Panc1 (cell line): Measurements from ENCODE around the gene SLC2A6. TPM values are rescaled to one million over a fixed set of nuclear protein-coding genes. Genes with fewer than 3 reads are reported as not detected.

Experiments
- ATAC-seq: fragments of 200-7000 bp; cut with Tn5 transposase; 2 replicates; pipeline ENCODE4 v1.9.1; 2020; ENCODE audit warnings: mild to moderate bottlenecking, moderate library complexity
- BruUV-seq: library from RNA; stranded (reverse); fragments of 400-500 nt; replicated peaks from 2 replicates; lab custom pipeline; 2021; lab: Mats Ljungman, UMichigan
- CTCF ChIA-PET: fragments of 300-600 bp; sonication (Branson Sonifier 250); formaldehyde crosslinking; loops from one replicate; lab custom pipeline; 2022; ENCODE audit warnings: antibody characterized with exemption; lab: Charles Lee
- POLR2A ChIA-PET: fragments of 300-600 bp; sonication (Branson Sonifier 250); formaldehyde crosslinking; loops from one replicate; lab custom pipeline; 2022; ENCODE audit warnings: antibody characterized with exemption; lab: Charles Lee
- DNase-seq: peaks from one replicate; pipeline ENCODE4 v3.0.0-alpha.2; 2010; ENCODE audit warnings: low read depth, low spot score
- H3K27ac ChIP-seq: 2 replicates; pipeline ENCODE4 v1.5.1; 2011; ENCODE audit warnings: mild to moderate bottlenecking, low read length, inconsistent platforms
- H3K27me3 ChIP-seq: fragments of 200-500 bp; sonication (Bioruptor generic); 2 replicates; pipeline ENCODE4 v1.6.0; 2014; ENCODE audit warnings: low read length, inconsistent platforms; ENCODE audit not compliant: control insufficient read depth, insufficient read depth
- H3K36me3 ChIP-seq: fragments of 200-500 bp; sonication (Bioruptor generic); 2 replicates; pipeline ENCODE4 v1.5.1; 2014; ENCODE audit warnings: inconsistent platforms, mild to moderate bottlenecking, low read length, moderate library complexity; ENCODE audit not compliant: control insufficient read depth, insufficient read depth
- H3K4me1 ChIP-seq: 2 replicates; pipeline ENCODE4 v1.5.1; 2011; ENCODE audit warnings: inconsistent platforms, mild to moderate bottlenecking, low read length, moderate library complexity; ENCODE audit not compliant: control insufficient read depth, insufficient read depth
- H3K4me3 ChIP-seq, 2 experiments: 2 replicates each; pipeline ENCODE4 v1.5.1; 2011 to 2012; ENCODE audit warnings: low read depth in 2 of 2, low read length in 2 of 2, mild to moderate bottlenecking in 2 of 2, inconsistent platforms in 1 of 2, moderate library complexity in 1 of 2
- H3K9me3 ChIP-seq: fragments of 200-500 bp; sonication (Bioruptor generic); 2 replicates; pipeline ENCODE4 v1.5.1; 2014; ENCODE audit warnings: low read depth, mild to moderate bottlenecking, inconsistent platforms, low read length, moderate library complexity; ENCODE audit not compliant: control insufficient read depth, insufficient read depth
- CTCF ChIP-seq: fragments of 450-650 bp; IDR thresholded peaks from 2 replicates; pipeline ENCODE4 v1.5.1; 2017; ENCODE audit warnings: mild to moderate bottlenecking
- POLR2AphosphoS5 ChIP-seq: IDR thresholded peaks from 2 replicates; pipeline ENCODE4 v1.6.1; 2012; ENCODE audit warnings: mild to moderate bottlenecking, low read depth, low read length, moderate library complexity
- REST ChIP-seq, 2 experiments: IDR thresholded peaks; 2 replicates each; pipeline ENCODE4 v1.6.1; 2011 to 2012; ENCODE audit warnings: low read depth in 2 of 2, control low read depth in 1 of 2, low read length in 1 of 2, mild to moderate bottlenecking in 1 of 2, moderate library complexity in 1 of 2; ENCODE audit not compliant: insufficient read depth in 1 of 2
- SIN3A ChIP-seq: IDR thresholded peaks from 2 replicates; pipeline ENCODE4 v1.6.1; 2012; ENCODE audit warnings: low read depth, mild to moderate bottlenecking, low read length, moderate library complexity, borderline replicate concordance; ENCODE audit not compliant: insufficient read depth
- TCF7L2 ChIP-seq: IDR thresholded peaks from 2 replicates; pipeline ENCODE4 v1.6.1; 2011; ENCODE audit warnings: mild to moderate bottlenecking, low read depth, low read length, inconsistent platforms
- in situ Hi-C: cut with HindIII; loops from 2 replicates; pipeline ENCODE4 v1.10.0; 2016; ENCODE audit warnings: low sequenced_read_pairs, low pct_unique_long_range_greater_than_20kb
- intact Hi-C: fragments of 100-400 bp; cut with micrococcal nuclease; formaldehyde crosslinking; loops from one replicate; pipeline ENCODE4 v1.10.0; 2022; ENCODE audit not compliant: unreplicated experiment
- total RNA-seq: library from RNA; stranded (reverse); gene quantifications from one replicate; pipeline ENCODE4 v1.2.1, GENCODE V29; 2021; ENCODE audit not compliant: unreplicated experiment

Gene SLC2A6
- total RNA-seq, 1 experiment from 2014 or later = 48.2 TPM

GRCh38 chr9:133491656-133491925 is 12.7 kb upstream of the SLC2A6 start:
- ChIA-PET CTCF (no interaction called here), POLR2A (no interaction called here)
- BruUV-seq = no TSS peak
- Histone ChIP-seq H3K9me3 (no peaks in the 10 kb centered on the region), H3K36me3 (no peaks in the 10 kb centered on the region), H3K4me3 (no peak overlapping the region), H3K4me1 (no peaks in the 10 kb centered on the region; the same call in 1 of the 2 replicates), H3K27me3 (no peaks in the 10 kb centered on the region), H3K27ac (no peak overlapping the region)
- no peak for ATAC-seq
- intact Hi-C loops (no loop called here), in situ Hi-C loops (no loop called here)
- no peak for TF ChIP-seq REST (IDR thresholded peaks at IDR 0.05; ENCODE audit: insufficient read depth in 1 of 2, low read depth in 2 of 2, low read length in 1 of 2)
- no peak for TF ChIP-seq TCF7L2
- no peak for TF ChIP-seq POLR2AphosphoS5
- TF ChIP-seq CTCF = no peak
- DNase-seq = no peak

- DNase-seq (no peak), ATAC-seq (no peak)
- Histone ChIP-seq H3K4me1 (peaks cover 1% of the 10 kb centered on the region; the same call in 1 of the 2 replicates), H3K36me3 (no peaks in the 10 kb centered on the region), H3K9me3 (no peaks in the 10 kb centered on the region), H3K4me3 (no peak overlapping the region), H3K27ac (no peak overlapping the region), H3K27me3 (no peaks in the 10 kb centered on the region)
- intact Hi-C loops = no loop called here
- ChIA-PET CTCF (no interaction called here), POLR2A (no interaction called here)
- in situ Hi-C loops = no loop called here
- no TSS peak for BruUV-seq
- TF ChIP-seq SIN3A (no peak), TCF7L2 (no peak), POLR2AphosphoS5 (no peak)
These were observed 12.2 kb upstream of the SLC2A6 start for GRCh38 chr9:133490865-133491655.

- H3K4me3 ChIP-seq = no peak overlapping the region
- DNase-seq (no peak), ATAC-seq (peak; percentile 28; the same call in 1 of the 2 replicates)
- POLR2A ChIA-PET = no interaction called here
- no peaks in the 10 kb centered on the region for H3K36me3 ChIP-seq
- no peaks in the 10 kb centered on the region for H3K9me3 ChIP-seq
- no peak overlapping the region for H3K27ac ChIP-seq
- peaks cover 2% of the 10 kb centered on the region; the same call in 1 of the 2 replicates for H3K4me1 ChIP-seq
- intact Hi-C loops = no loop called here
- no TSS peak for BruUV-seq
- H3K27me3 ChIP-seq = no peaks in the 10 kb centered on the region
- CTCF ChIA-PET = interaction anchor here (1.0 kb wide), 1 partner anchor 10 kb away, joined by 3 read pairs; no protein-coding TSS in a partner anchor
- in situ Hi-C loops = no loop called here
- no peak for TF ChIP-seq POLR2AphosphoS5
- no peak for TF ChIP-seq CTCF
- TF ChIP-seq REST (IDR thresholded peaks at IDR 0.05; ENCODE audit: insufficient read depth in 1 of 2, low read depth in 2 of 2, low read length in 1 of 2) = no peak
- TF ChIP-seq SIN3A = no peak
- no peak for TF ChIP-seq TCF7L2
These were observed 11.3 kb upstream of the SLC2A6 start for GRCh38 chr9:133490201-133490681.
